Right atrium auricular region (tissue), 2 donors: ENCODE results near the gene TRIP12. TPM values are rescaled to one million over a fixed set of nuclear protein-coding genes. Genes with fewer than 3 reads are reported as not detected.
A peak's percentile ranks its signal among the peaks of the same experiment; 100 is the strongest.

Source experiments
- DNase-seq: peaks from one replicate; pipeline ENCODE4 v3.0.0-alpha.2; 2019; ENCODE audit warnings: low spot score
- H3K27ac ChIP-seq, 2 donors: fragments of 200-600 bp; sonication (generic); 1 replicate in 1 of 2; 2 replicates in 1 of 2; pipeline ENCODE4 v1.5.1; 2016 to 2019
- H3K27me3 ChIP-seq, 2 donors: fragments of 200-600 bp; sonication (generic); one replicate each; pipeline versions ENCODE4 v1.5.1 to v1.6.0; 2017 to 2019
- H3K36me3 ChIP-seq: fragments of 200-600 bp; sonication (generic); one replicate; pipeline ENCODE4 v1.5.1; 2016
- H3K4me1 ChIP-seq, 2 donors: fragments of 200-600 bp; sonication (generic); one replicate each; pipeline versions ENCODE4 v1.5.1 to v1.6.0; 2017 to 2019
- H3K4me3 ChIP-seq, 2 donors: fragments of 200-600 bp; sonication (generic); 1 replicate in 1 of 2; 2 replicates in 1 of 2; pipeline ENCODE4 v1.5.1; 2017 to 2019; ENCODE audit warnings: mild to moderate bottlenecking in 1 of 2, moderate library complexity in 1 of 2
- H3K9me3 ChIP-seq, 2 donors: fragments of 200-600 bp; sonication (generic); one replicate each; pipeline ENCODE4 v1.5.1; 2019
- total RNA-seq, 2 donors: library from RNA; depleted of rRNA; stranded (reverse); fragments of >200 nt; gene quantifications; one replicate each; pipeline ENCODE4 v1.1.0, GENCODE V29; 2016
- TF ChIP-seq, protein P1 (sequence below), 2 donors: fragments of 200-600 bp; sonication (generic); IDR thresholded peaks; one replicate each; pipeline ENCODE4 v1.5.1; 2019; ENCODE audit warnings: antibody characterized with exemption in 2 of 2

The TRIP12 gene
- total RNA-seq, 2 donors from 2014 or later: 94.8 to 107 TPM

DNA sequence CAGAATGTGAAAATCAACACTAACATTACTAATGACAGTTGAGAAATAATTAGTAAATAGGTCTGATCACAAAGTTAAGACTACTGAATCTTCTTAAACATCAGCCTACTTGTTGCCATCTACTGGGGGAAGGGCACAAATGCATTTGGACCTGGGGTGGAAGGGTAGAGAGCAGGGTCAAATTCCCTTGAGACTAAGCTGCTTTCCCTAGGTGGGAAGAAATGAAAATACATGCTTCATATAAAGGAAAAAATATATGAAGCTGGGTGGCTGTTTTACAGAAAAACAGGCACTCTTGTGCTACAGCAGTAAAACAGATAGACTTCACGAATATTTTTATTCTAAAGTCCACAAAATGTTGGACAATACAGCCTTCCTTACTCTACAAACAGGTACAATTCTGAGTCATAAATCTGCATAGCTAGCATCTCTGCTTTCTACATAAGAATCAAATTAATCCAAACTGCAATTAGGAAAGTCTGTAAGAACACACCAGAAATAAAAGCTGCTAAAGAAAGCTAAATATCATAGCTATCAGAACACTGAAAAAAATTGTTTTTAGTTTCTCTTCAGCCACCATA is 10.9 kb downstream of the TRIP12 start:
- no peak overlapping the region for H3K4me3 ChIP-seq
- DNase-seq: no peak
- no peaks in the 10 kb centered on the region for H3K9me3 ChIP-seq
- H3K27me3 ChIP-seq: no peaks in the 10 kb centered on the region
- no peak overlapping the region for H3K27ac ChIP-seq
- H3K4me1 ChIP-seq: peaks cover 0 to 64% of the 10 kb centered on the region in 2 donors
- TF ChIP-seq, protein P1, sequence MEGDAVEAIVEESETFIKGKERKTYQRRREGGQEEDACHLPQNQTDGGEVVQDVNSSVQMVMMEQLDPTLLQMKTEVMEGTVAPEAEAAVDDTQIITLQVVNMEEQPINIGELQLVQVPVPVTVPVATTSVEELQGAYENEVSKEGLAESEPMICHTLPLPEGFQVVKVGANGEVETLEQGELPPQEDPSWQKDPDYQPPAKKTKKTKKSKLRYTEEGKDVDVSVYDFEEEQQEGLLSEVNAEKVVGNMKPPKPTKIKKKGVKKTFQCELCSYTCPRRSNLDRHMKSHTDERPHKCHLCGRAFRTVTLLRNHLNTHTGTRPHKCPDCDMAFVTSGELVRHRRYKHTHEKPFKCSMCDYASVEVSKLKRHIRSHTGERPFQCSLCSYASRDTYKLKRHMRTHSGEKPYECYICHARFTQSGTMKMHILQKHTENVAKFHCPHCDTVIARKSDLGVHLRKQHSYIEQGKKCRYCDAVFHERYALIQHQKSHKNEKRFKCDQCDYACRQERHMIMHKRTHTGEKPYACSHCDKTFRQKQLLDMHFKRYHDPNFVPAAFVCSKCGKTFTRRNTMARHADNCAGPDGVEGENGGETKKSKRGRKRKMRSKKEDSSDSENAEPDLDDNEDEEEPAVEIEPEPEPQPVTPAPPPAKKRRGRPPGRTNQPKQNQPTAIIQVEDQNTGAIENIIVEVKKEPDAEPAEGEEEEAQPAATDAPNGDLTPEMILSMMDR (IDR thresholded peaks at IDR 0.05): peak in 1 of 2 donors; percentile 48
- peaks cover 13% of the 10 kb centered on the region for H3K36me3 ChIP-seq

DNA sequence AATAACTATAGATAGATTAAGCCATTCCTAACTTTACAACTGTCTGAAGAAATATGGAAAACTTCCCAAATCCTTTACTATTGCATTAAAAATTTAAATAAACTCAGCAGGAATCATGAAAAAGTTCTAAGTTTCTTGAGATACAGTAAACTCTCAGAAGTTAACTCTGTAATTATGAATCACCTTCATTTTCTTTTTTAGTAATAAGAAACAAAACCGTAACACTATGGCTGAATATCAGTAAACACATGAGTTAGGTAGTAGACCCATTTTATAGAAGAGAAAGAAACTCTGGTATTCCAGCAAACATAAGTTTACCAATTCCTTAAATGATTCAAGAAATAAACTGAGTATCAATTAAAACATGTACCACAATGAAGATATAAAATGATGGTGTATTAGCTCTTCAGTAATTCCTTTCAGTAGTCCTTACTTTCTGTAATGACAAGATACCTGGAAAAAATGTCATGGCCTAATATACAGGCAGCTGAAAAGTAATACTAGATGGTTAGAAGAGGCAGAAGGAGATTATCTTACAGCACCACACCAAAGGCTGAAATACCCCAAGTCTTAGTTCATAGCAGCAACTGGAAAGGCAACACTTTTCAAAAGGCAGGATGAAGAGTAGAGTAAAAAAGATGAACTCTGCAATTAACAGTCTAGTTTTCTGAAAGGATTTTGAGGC is 11.5 kb downstream of the TRIP12 start:
- no peak for DNase-seq
- no peaks in the 10 kb centered on the region for H3K27me3 ChIP-seq
- no peak overlapping the region for H3K27ac ChIP-seq
- TF ChIP-seq, protein P1 (IDR thresholded peaks at IDR 0.05): no peak
- H3K4me3 ChIP-seq: no peak overlapping the region
- H3K4me1 ChIP-seq: peaks cover 0 to 59% of the 10 kb centered on the region in 2 donors
- H3K36me3 ChIP-seq: peaks cover 13% of the 10 kb centered on the region
- H3K9me3 ChIP-seq: no peaks in the 10 kb centered on the region

DNA sequence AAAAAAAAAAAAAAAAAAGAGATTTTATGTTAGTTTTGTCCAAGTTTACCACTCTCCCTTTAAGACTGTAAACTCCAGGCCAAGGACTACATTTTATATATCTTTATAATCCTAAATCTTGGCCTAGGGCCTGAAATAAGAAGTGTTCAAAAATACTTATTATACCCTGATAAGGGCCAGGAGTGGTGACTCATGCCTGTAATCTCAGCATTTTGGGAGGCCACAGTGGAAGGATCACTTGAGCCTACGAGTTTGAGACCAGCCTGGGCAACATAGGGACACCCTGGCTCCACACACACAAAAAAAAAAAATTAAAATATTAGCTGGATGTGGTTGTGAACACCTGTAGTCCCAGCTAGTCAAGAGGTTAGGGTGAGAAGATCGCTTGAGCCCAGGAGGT is 12.7 kb downstream of the TRIP12 start:
- peaks cover 13% of the 10 kb centered on the region for H3K36me3 ChIP-seq
- no peak overlapping the region for H3K4me3 ChIP-seq
- no peaks in the 10 kb centered on the region for H3K9me3 ChIP-seq
- DNase-seq: no peak
- peaks cover 0 to 47% of the 10 kb centered on the region in 2 donors for H3K4me1 ChIP-seq
- TF ChIP-seq, protein P1 (IDR thresholded peaks at IDR 0.05): no peak
- H3K27ac ChIP-seq: no peak overlapping the region
- H3K27me3 ChIP-seq: no peaks in the 10 kb centered on the region

DNA sequence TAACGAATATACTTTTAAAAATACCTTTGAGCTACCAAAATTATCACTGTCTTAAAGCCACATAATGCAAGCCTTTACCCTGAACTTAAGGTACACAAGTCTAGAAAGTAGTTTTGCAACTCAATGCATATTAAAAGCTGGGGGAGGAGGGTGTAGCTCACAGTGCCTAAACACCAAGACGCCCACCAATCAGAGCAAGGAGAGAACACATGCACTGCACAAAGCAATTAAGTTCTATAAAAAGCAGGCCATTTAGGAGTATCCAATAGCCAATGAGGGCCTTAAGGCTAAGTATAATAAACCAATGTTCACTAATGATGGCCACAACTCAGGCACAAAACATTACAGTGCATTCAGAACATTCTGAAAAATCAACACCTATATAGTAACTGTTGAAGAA is 16.2 kb downstream of the TRIP12 start:
- peaks cover 0 to 28% of the 10 kb centered on the region in 2 donors for H3K4me1 ChIP-seq

DNA sequence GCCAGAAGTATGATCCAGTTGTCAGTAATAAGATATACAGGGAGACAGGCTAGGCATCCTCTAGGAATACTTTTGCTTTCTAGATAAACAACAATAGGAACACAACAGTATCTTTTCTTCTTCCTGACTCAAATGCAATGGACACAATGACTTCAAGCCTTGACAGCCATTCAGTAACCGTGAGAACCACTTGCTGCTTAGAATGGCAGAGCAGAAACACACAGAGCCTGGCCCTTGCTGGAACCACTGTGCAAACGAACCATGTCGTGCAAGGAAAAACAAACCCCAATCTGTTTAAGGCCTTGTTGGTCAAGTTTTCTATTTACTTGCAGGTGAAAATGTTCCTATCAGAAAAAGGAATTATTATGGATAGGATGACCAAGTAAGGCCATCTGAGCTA is 18.8 kb downstream of the TRIP12 start:
- H3K27ac ChIP-seq: no peak overlapping the region
- TF ChIP-seq, protein P1 (IDR thresholded peaks at IDR 0.05): no peak
- peaks cover 0 to 22% of the 10 kb centered on the region in 2 donors for H3K4me1 ChIP-seq
- no peak for DNase-seq
- no peak overlapping the region for H3K4me3 ChIP-seq
- no peaks in the 10 kb centered on the region for H3K27me3 ChIP-seq
- H3K9me3 ChIP-seq: no peaks in the 10 kb centered on the region
- peaks cover 6% of the 10 kb centered on the region for H3K36me3 ChIP-seq

More for the DNA sequence above, 16.2 kb downstream of the TRIP12 start:
- Histone ChIP-seq H3K9me3 (no peaks in the 10 kb centered on the region), H3K36me3 (peaks cover 13% of the 10 kb centered on the region), H3K27me3 (no peaks in the 10 kb centered on the region), H3K4me3 (no peak overlapping the region), H3K27ac (no peak overlapping the region)
- TF ChIP-seq, protein P1 (IDR thresholded peaks at IDR 0.05): no peak
- DNase-seq: no peak
